ENCODE measurements around the gene PAOX.
"Not testable (repeated sequence)": the region's sequence is repeated elsewhere in the genome, so short reads cannot be mapped to it uniquely, and the experiment has no call there.

The PAOX gene

DNA sequence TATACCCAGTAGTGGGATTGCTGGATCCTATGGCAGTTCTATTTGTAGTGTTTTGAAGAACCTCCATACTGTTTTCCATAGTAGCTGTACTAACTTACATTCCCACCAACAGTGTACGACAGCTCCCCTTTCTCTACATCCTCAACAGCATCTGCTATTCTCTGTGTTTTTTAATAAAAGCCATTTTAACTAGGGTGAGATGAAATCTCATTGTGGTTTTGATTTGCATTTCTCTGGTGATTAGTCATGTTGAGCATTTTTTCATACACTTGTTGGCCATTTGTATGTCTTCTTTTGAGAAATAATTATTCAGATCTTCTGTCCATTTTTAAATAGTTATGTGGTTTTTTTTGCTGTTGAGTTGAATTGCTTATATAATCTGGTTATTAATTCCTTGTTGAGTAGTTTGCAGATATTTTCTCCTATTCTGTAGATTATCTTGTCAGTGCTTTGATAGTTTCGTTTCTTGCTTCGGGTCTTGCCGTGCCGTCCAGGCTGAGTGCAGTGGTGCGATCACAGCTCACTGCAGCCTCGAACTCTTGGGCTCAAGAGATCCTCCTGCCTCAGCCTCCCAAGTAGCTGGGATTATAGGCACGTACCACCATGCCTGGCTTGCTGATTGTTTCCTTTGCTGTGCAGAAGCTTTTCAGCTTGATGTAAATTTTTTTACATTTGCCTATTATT, 26.9 kb downstream of the PAOX start:
- no peak for DNase-seq (ENCODE audit: low read depth in 2 of 2)

DNA sequence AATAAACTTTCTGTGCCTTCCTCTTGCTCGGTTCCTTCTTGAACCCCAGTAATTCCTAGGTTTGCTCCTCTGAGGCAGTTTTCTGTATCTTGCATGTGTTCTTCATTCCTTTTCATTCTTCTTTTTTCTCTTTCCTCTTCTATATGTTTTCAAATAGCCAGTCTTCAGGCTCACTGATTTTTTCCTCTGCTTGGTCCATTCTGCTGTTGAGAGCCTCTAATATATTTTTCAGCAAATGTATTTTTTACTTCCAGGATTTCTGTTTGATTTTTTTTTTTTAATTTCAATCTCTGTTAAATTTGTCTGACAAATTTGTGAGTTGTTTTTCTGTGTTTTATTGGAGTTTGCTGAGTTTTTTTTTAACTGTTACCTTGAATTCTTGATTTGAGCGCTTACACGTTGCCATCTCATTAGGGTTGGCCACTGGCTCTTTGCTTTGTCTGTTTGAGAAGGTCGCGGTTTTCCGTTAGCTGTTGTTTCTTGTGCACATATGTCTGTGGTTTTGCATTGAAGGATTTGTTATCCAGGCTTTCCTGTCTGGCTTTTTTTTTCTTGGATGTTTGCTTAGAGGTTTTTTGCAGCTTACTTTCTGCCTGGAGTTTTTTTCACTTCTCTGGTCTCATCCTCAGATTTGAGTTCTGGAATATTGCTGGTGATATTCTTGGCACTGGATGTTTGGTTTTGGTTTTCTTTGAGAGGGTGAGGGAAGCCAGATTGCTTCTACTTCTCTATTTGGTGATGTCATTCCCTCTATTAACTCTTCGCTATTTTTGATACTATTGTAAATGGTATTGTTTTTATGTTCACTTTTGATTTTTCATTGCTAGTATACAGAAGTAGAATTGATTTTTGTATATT, 32.7 kb downstream of the PAOX start:
- no peak for DNase-seq (ENCODE audit: low read depth in 2 of 2)

DNA sequence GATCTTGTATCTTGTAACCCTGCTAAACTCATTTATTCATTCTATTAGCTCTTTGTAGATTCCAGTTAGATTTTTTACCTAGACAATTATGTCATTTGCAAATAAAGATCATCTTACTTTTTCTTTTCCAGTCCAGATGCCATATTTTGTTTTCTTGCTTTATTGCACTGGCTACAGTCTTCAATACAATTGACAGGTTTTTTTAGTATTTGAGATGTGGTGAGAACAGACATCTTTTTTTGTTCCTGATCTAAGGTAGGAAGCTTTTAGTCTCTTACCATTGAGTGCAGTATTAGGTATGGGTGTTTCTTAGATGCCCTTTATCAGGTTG, 33.3 kb downstream of the PAOX start:
- DNase-seq (ENCODE audit: low read depth in 2 of 2): no peak

GRCh38 chr10:133414401-133414800, 35.3 kb downstream of the PAOX start:
- not testable (repeated sequence) for DNase-seq (ENCODE audit: low read depth in 2 of 2)

DNA sequence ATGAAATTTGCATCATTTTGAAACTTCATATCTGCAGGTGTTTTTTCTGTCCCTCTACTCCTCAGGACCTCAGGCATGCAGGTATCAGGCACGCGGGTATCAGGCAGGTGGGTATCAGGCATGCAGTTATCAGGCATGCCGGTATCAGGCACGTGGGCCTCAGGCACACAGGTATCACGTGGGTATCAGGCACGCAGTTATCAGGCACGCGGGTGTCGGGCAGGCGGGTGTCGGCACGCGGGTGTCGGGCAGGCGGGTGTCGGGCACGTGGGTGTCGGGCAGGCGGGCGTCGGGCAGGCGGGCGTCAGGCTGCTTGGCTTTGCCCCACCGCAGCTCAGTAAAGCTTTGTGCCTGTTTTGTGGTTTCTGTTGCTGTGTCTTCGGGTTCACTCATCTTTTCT, 36.7 kb downstream of the PAOX start:
- no peak for DNase-seq (ENCODE audit: low read depth in 2 of 2)

DNA sequence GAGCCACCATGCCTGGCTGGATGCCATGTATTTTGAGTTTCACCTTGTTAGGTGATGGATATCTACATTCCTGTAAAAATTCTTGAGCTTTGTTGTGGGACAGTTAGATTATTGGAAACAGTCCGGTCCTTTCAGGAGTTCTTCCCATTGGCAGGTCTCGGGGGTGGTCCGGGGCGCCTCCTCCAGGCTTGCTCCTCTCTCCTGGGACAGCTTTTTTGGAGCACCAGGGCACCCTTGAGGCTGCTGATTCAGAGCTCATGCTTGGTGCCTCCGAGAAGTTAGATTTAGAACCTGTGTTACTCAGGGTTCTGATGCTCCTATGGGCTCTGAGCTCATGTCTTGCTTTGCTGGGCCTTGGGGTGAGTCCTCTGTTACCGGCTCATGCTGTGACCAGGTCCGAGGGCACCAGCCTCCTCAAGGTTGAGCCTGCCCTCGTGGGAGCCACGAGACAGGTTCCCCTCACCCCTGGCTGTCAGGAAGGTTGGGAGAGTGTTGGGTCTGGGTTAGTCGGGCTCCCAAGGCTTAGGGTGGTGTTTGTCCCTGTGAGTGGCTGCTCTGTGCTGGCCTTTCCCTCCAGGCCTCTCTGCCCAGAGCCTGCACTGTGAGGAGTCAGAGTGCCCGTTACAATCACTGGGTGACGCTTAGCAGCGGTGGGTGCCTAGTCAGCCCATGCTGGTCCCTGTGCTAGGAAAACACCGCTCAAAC, 39.4 kb downstream of the PAOX start:
- no peak for DNase-seq (ENCODE audit: low read depth in 2 of 2)

- DNase-seq (ENCODE audit: low read depth in 2 of 2): no peak
These were observed 40.3 kb downstream of the PAOX start for GRCh38 chr10:133419211-133419950.

- no peak for DNase-seq (ENCODE audit: low read depth in 2 of 2)
These were observed 41.0 kb downstream of the PAOX start for GRCh38 chr10:133420028-133420427.

DNA sequence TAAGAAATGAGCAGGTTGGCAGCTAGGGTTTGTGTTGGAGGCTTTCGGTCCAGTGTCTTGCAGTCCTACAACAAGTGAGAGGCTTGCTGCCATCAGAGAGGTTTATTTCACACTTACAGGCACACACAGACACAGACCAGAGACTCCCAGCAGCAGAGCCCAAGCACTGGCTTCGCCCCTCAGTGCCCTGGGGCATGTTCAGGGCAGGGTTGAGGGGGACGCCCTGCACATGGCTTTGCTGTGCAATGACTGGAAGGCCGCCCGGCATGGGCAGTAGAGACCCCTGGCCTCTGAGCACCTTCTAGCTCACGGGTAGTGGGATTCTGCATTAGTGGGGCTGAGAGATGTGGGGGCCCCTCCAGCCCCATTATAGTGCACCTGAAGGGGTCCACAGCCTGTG, 41.5 kb downstream of the PAOX start:
- no peak for DNase-seq (ENCODE audit: low read depth in 2 of 2)

DNA sequence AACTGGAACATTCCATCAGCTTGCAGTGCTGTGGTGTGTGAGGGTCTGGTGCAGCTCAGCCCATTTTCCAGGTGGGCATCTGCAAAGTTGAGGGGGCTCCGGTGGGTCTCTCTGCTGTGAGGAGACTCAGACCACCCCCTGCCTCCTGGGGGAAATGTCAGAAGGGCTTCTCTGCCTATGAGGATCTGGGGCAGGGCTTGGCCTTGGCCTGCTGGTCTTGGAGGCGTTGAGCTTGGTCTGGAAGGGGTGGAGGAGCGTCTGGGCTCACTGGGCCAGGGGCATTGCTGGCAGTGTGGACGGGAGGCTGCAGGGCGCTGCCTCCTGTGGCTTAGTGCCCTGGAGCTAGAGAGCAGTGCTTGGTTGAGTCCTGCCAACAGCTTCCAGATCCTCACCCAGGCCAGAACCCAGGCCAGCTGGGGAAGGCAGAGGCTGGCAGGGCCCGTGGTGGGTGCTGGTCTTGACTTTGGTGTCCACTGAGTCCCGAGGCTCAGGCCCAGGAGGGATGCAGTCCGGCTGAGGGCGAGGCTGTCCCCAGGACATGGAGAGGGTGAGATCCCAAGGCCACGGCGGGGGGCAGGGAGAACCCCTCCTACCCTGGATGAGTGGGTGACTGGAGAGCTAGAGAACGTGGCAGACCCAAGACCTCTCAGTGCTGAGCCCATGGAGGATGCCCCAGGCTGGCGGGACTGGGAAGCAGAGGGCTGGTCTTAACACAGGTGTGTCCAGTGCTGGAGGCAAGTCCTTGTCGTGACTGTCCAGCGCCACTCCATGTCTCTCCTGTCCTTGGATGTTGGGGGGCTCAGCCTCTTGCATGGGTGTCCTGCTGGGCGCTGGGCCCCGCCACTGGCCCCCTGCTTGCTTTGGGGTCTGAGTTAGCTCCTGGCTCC, 42.5 kb downstream of the PAOX start:
- no peak for DNase-seq (ENCODE audit: low read depth in 2 of 2)

DNA sequence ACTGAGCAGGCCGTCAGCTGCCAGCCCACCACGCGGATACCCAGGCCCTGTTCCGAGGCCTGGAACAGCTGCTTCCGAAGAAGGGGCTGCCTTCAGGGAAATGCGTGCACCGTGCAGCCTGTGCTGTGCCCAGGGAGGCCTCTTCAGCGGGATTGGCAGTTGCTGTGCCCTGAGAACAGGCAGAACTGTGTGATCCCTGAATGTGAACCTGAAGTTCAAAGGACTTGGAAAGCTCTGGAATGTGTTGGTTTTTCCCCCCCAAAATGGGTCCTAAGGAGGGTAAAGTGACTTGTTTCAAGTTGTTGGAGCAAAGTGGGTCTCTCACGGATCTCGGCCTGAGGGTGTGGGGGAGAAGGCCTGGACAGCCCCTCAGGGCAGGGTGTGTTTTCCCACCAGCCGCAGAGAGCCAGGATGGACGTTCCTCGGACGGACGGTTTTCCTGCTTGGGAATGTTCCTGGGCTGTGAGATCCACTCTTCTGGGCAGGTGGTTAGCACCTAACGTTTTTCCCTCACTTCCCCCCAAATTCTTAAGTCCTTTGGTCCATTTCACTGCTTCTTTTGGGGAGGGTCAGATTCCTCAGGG, 43.3 kb downstream of the PAOX start:
- no peak for DNase-seq (ENCODE audit: low read depth in 2 of 2)

GRCh38 chr10:133422807-133423771, 44.0 kb downstream of the PAOX start:
- no peak for DNase-seq (ENCODE audit: low read depth in 2 of 2)

DNA sequence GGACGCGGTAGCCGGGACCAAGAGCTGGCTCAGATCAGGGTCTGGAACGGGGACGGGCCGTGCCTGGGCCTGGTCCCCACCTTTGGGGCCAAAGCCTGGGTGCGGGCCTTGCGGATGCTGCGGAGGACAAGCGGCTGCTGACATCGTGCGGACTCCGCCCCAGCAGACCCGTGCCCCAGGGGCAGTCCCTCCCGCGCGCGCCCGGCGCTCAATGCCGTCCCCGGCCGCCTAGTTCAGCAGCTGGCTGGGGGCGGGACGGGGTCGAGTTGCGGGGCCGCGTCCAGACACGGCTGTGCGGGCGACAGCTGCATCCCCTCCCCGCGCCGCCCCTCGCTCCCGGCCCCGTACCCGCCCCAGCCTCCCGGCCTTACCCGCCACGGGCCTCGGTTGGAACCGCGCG, 45.0 kb downstream of the PAOX start:
- DNase-seq (ENCODE audit: low read depth in 2 of 2): not testable (repeated sequence)

GRCh38 chr10:133424601-133425000, 45.5 kb downstream of the PAOX start, which contains the start of gene SPRN:
Gene SPRN (minus strand): TSS chr10:133424625. CDS start chr10:133423681, 944 bp downstream.
- DNase-seq (ENCODE audit: low read depth in 2 of 2): not testable (repeated sequence)

DNA sequence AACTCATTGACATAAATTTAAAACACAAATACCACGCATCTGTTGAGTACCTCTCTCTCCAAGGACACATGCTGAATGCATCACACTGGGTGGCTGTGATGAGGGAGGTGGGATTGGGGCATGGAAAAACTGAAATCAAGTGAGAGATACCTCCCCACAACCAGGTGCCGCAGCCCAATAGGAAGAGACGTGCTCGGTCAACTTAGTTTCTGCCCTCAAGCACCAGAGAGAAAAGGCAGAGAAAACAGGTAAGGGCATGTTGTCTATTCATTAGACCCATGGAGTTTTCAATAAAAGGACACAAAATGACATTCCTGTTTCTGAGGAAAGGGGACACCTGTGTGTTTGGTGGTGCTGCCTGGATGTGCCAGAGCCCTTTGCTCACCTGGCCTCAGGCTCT, 50.5 kb downstream of the PAOX start:
- DNase-seq (ENCODE audit: low read depth in 2 of 2): not testable (repeated sequence)

GRCh38 chr10:133431888-133432613, 53.0 kb downstream of the PAOX start:
- DNase-seq (ENCODE audit: low read depth in 2 of 2): not testable (repeated sequence)

DNA sequence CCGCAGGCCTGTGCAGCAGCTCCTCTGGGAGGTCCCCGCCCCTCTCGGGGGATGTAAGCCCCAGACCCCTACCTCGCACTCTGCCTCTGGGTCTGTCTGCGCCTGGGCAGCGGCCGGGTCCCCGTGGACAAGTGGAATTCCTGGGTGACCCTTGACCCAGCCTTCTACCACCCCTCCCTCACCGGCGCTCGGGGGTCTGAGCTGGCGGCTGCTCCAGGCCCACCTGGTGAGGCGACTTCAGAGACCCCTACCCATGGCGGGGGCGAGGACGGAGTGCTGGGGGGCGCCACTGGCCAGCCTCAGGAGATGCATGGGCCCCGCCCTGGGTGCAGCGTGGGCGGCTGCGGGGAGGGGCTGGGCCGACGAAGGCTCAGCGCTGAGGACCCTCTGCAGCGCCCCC, 53.7 kb downstream of the PAOX start:
- DNase-seq (ENCODE audit: low read depth in 2 of 2): not testable (repeated sequence)

DNA sequence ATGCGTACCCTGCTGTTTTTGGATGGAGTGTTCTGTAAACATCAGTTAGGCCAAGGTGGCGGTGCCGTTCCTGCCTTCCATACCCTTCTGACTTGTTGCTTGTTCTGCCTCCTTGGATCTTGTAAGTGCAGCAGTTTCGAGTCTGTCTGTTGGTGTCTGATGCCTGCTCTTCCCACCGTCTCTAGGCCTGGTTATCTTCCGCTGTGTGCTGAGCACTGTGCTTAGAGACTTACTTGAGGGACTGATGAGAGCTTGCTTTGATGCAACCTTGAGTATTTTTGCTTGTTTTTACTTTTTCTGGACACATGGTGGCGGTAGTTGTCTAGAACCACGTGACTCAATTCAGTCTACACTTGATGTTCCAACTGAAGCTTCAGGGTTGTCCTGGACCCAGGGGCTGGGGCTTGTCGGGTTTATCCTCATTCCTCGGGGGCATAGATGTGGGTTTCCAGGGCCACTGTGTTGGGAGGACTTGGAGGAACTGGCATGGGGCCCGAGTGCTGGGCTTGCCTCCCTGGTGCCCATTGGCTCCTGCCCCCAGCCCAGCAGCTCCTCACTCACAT, 59.7 kb downstream of the PAOX start:
- DNase-seq (ENCODE audit: low read depth in 2 of 2): no peak

Measured in stimulated activated CD4-positive, alpha-beta T cell treated with anti-CD3 and anti-CD28 coated beads, Interleukin-1b, Interleukin-23, amount 100 ng/mL, for 4 hours (primary cell).